Measurements from ENCODE around the gene ZBTB7C. TPM values are rescaled to one million over a fixed set of nuclear protein-coding genes. Genes with fewer than 3 reads are reported as not detected.
A peak's percentile ranks its signal among the peaks of the same experiment; 100 is the strongest.

Gene ZBTB7C
- total RNA-seq, 2 donors from 2014 or later: 11.0 to 14.8 TPM

DNA sequence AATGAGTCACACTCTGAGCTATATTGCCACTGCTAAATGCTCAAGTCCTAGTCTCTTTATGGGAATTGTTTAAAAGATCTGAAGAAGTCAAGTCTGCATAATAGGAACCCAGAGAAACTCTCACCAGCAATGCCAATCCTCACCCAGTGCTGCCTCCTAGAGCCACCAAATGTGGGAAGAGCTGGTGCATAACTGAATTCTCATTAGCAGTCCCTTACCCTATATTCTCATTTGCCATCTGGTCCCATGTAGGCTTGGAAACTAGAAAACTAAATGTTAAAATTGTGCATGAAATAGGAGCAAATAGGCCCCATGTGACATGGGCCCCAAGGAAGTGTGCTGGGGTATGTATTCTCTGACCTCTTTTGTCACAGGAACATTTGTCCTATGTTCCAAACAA is 254.4 kb downstream of the ZBTB7C start:
- no peak for DNase-seq (ENCODE audit: low spot score)
- intact Hi-C loops (cut with DNase I): no loop called here

DNA sequence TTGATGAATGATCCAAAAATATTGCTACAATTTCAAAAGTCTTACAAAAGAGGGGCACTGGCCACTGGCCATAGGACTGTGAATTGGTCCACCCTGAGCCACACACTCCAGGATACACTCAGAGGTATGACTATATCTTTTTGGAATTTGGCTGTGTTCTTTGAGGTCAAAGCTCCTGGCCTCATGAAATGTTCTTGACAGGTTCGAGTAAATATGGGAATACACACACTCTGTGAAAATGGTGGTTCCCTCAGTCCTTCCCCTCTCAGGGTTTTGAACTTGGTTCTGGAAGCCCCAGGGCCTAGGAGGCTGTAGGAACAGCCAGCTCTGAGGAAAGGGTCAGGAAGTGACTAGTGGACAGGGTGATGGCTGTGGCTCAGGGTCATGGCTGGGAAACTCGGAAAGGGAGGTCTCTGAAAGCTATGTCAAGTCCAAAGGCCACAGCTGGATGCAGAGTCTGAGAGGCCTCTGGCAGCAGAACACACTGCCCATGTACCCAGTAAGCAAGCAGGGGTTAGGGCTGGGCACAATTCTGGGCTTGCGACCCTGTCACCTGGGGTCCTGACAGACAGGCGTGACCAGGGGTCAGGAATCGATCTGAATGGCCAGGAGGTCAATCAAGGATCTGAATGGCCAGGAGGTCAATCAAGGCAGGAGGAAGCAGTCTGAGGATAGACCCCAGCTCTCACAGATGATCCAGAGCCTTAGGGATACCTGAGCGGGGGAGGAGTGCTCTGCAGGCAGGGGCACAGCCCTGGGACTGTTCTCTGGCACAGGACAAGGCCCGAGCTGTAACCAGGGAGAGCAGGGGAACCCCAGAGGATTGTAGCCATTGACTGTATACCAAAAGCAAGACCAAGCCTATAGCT is 255.3 kb downstream of the ZBTB7C start:
- no peak for DNase-seq (ENCODE audit: low spot score)
- intact Hi-C loops (cut with DNase I): no loop called here

GRCh38 chr18:48152549-48152948 is 256.6 kb downstream of the ZBTB7C start:
- DNase-seq (ENCODE audit: low spot score): no peak
- intact Hi-C loops (cut with DNase I): no loop called here

DNA sequence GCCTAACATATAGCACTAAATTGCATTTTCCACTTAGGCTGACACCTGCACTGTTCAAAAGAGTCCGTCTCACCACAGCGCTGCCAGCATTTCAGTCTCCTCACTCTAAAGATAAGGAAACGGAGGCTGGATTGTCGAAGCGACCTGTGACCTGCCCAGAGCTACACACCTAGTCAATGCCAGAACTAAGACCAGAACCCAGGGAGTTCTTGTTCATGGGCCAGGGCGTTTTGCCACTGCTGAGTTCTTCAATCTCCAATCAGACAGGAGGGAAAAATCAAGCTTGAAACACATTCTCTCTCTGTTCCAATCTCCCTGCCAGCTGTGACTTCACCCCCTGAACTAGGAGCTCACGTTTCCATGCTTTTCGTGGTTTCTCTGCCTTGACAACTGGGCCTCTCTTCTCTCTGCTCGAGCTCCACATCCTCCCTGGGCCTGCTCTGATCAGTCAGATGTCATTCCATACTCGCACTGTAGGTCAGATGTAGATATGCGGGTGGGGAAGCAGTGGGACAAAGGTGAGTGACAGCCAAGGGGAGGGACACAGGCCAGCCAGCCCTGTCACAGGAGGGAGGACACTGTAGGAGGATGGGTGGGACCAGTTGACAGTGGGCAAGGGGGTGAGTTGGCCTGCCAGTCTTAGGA is 257.6 kb downstream of the ZBTB7C start:
- no peak for DNase-seq (ENCODE audit: low spot score)
- intact Hi-C loops (cut with DNase I): no loop called here

- intact Hi-C loops (cut with DNase I): loop anchor here in 1 of 2 donors (10.0 kb wide), 1 partner anchor 306 kb away; no protein-coding TSS in a partner anchor
- no peak for DNase-seq (ENCODE audit: low spot score)
Observed at GRCh38 chr18:48149020-48149685, 260.0 kb downstream of the ZBTB7C start.

DNA sequence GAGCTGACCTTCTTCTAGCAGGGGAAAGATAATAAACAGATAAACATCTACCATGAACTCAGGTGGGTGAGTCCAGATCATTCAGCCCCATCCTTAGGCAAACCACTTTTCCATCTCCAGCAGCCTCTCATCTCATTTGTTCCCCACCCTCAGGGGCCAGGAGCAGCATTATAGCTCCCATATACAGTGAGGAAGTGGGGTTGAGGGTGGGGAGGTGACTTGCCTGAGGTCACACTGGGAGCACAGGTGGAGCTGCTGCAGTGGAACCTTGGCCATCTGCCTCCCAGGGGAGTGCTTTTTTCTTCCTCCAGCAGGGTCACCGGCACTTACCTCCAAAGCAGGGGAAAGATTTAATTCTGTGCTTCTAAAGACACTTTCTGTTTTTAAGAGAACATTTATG is 266.2 kb downstream of the ZBTB7C start:
- intact Hi-C loops (cut with DNase I): loop anchor here in 1 of 2 donors (10.0 kb wide), 1 partner anchor 312 kb away; no protein-coding TSS in a partner anchor
- DNase-seq (ENCODE audit: low spot score): no peak

GRCh38 chr18:48142353-48142752 is 266.8 kb downstream of the ZBTB7C start:
- intact Hi-C loops (cut with DNase I): loop anchor here in 1 of 2 donors (10.0 kb wide), 1 partner anchor 312 kb away; no protein-coding TSS in a partner anchor

DNA sequence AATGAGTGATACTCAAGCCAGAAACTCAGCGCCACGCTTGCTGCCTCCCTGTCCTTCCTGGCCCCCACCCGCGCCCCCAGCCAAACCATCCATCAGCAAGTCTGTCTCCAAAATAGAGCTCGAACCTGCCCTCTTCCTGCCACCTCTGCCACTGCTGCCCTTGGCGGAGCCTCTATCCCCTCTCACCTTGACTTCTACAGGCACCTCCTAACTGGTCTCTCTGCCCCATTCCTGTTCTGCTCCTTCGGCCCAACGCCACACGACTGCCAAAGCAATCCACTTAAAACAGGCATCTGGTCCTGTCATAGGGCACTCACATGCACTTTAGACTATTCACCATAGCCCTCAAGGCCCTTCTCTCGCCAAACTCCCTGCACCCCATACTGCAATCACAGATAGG is 268.5 kb downstream of the ZBTB7C start:
- no peak for DNase-seq (ENCODE audit: low spot score)

More at GRCh38 chr18:48142353-48142752, 266.8 kb downstream of the ZBTB7C start:
- no peak for DNase-seq (ENCODE audit: low spot score)

GRCh38 chr18:48139431-48140347 is 269.5 kb downstream of the ZBTB7C start:
- intact Hi-C loops (cut with DNase I): loop anchor here (5.0 to 10.0 kb wide), 4 partner anchors 105 to 1598 kb away; no protein-coding TSS in a partner anchor
- no peak for DNase-seq (ENCODE audit: low spot score)

More for the DNA sequence above, 268.5 kb downstream of the ZBTB7C start:
- intact Hi-C loops (cut with DNase I): loop anchor here in 1 of 2 donors (10.0 kb wide), 1 partner anchor 314 kb away; no protein-coding TSS in a partner anchor

- intact Hi-C loops (cut with DNase I): loop anchor here (5.0 to 10.0 kb wide), 3 partner anchors 104 to 1598 kb away; no protein-coding TSS in a partner anchor
Observed at GRCh38 chr18:48138660-48139430, 270.3 kb downstream of the ZBTB7C start.

GRCh38 chr18:48138210-48138609 is 271.0 kb downstream of the ZBTB7C start:
- no peak for DNase-seq (ENCODE audit: low spot score)
- intact Hi-C loops (cut with DNase I): loop anchor here (5.0 to 10.0 kb wide), 3 partner anchors 103 to 1599 kb away; no protein-coding TSS in a partner anchor

More at GRCh38 chr18:48138660-48139430, 270.3 kb downstream of the ZBTB7C start:
- DNase-seq (ENCODE audit: low spot score): no peak

- intact Hi-C loops (cut with DNase I): loop anchor here (5.0 to 10.0 kb wide), 3 partner anchors 103 to 1600 kb away; no protein-coding TSS in a partner anchor
- DNase-seq (ENCODE audit: low spot score): no peak
Observed at GRCh38 chr18:48137374-48138081, 271.7 kb downstream of the ZBTB7C start.

- intact Hi-C loops (cut with DNase I): loop anchor here (5.0 to 10.0 kb wide), 3 partner anchors 102 to 1600 kb away; no protein-coding TSS in a partner anchor
Observed at GRCh38 chr18:48136827-48137373, 272.3 kb downstream of the ZBTB7C start.

GRCh38 chr18:48136051-48136826 is 272.9 kb downstream of the ZBTB7C start:
- peak; percentile 86 for DNase-seq (ENCODE audit: low spot score)
- intact Hi-C loops (cut with DNase I): loop anchor here (5.0 to 10.0 kb wide), 3 partner anchors 101 to 1601 kb away; no protein-coding TSS in a partner anchor

More at GRCh38 chr18:48136827-48137373, 272.3 kb downstream of the ZBTB7C start:
- no peak for DNase-seq (ENCODE audit: low spot score)

- intact Hi-C loops (cut with DNase I): loop anchor here (5.0 to 10.0 kb wide), 3 partner anchors 101 to 1602 kb away; no protein-coding TSS in a partner anchor
- DNase-seq (ENCODE audit: low spot score): no peak
Observed at GRCh38 chr18:48135436-48135966, 273.7 kb downstream of the ZBTB7C start.

Measured in posterior vena cava (tissue), 2 donors.